SH-SY5Y (cell line): ENCODE measurements around the gene RPS29.

Source experiments
- GATA2 ChIP-seq: IDR thresholded peaks from 2 replicates; pipeline ENCODE4 v1.6.1; 2011; ENCODE audit warnings: mild to moderate bottlenecking, low read depth, low read length
- GATA3 ChIP-seq: IDR thresholded peaks from 2 replicates; pipeline ENCODE4 v1.6.1; 2011; ENCODE audit warnings: low read depth, mild to moderate bottlenecking, low read length, moderate library complexity

GRCh38 chr14:49559979-49560768 lies 26.0 kb downstream of the RPS29 start:
- TF ChIP-seq GATA2: no peak
- TF ChIP-seq GATA3: no peak
